ENCODE results near the gene STARD13.

Gene STARD13

DNA sequence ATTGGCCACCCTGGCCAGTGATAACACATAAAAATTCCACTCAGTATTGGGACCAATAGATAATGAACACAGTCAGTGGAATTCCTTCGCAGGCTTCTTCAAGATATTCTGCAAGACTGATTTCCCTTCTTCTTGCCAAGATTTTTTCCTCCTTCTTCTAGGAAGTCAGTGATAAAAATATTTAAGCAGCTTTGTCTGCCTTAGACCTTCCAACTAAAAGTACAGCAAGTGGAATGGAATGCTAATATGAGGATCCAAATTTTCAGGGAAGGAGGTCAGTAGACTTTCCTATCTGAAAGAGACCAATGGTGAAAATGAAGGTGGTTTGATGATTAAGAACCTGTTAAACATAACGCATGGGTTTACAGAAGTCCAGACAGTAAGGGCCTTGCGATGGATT lies 9.6 kb downstream of the STARD13 start:
- DNase-seq, result no peak

DNA sequence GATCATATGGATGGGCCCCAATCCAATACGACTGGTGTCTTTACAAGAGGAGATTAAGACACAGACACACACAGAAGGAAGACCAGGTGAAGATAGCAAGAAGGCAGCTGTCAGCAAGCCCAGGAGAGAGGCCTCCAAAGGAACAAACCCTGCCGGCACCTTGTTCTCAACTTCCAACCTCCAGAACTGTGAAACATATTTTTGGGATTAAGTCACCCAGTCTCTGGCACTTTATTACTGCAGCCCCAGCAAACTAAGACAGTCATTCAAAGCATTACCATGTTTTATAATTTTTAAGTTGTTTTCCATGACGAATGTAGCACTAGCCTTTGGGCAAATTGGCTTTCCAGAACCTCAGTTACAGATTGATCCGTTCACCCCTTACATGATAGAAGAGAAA lies 11.3 kb downstream of the STARD13 start:
- DNase-seq, result no peak

DNA sequence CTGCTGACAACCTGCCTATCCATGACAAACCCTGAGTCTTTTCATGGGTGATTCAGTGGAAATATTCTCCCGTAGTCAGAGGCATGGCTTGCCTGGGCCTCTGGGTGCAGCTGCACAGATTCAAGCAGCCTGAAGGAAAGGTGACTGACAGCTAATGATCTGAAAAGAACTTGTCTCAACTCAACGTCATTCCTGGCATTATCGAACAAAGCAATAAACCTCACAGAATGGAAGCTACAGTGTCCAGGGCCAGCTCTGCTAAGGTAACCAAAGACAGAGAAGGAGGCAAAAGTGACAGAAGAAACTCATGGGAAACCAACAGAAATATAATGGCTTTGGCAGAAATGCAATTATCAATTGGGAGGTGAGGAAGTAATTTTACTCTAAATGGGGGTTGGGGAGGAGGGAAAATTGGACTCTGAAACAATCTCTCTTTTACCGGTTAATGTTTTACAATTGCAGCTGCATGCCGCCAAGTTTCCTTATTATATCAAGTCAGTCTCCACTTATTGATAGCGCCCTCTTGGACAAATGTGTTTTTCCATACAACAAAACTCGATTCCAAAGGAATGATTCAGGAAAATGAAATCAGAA lies 12.9 kb downstream of the STARD13 start:
- DNase-seq, result no peak

DNA sequence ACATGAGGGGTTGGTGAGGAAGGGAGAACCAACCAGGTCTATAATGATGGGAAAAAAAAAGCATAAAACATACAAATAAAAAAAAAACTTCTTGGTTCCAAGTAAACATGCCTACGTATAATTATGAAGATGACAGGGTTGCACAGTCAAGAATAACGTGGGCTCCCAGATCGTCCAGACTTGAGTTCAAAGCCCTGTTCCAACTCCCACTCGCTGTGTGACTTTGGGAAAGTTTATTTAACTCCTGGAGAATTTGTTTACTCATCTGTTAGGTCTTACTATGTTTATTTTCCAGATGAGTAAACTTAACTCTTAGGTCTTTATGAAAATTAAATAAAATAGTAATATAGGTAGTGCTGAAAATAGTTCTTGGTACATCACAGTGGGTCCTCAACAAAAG lies 13.8 kb downstream of the STARD13 start:
- DNase-seq, result no peak

DNA sequence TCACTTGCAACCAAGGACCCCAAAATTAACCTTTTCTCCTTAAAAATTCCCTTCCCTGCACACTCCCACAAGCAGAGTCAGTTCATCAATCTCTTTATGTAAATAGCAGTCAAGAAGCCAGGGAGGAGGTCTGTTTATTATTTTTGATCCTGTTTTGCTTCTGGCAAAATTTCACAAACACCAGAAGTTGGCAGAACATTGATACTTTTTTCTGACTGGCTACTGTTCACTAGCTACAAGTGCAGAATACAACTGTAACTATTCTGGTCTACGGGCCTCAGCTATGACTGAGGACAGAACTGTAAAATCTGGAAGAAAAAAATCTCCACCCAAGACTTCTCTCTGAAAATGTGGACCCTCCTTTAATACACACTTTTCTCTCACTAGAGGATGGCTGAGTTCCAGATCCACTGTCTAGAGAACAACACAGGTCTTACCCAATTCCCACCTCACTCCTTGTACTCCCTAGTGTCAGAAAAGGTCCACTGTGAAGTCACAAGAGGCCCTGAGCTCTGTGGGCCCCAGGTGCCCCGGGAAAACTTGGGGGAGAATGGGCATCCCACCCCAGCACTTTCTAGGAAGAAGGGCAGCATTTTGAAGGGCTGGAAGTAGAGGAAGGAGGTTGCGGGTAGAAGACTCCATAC lies 14.5 kb downstream of the STARD13 start:
- DNase-seq, result no peak

DNA sequence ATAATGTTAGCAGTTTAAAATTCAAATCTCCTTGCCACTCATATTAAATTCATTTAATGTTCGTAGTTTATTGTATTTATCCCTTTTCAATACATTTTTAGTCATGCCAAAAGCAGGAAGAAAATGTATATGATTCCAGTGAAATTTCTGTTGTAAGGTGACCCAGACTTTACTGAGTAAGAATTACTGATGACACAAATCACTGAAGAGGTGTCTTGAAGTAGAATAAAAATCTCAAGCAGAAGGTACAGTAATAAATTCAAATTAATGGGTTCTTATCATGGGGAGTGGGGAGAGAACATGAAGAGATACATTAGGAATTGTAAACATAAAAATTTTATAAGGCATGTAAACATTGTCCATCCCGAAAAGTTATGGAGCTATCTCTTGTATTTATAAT lies 19.9 kb downstream of the STARD13 start:
- no peak for DNase-seq

DNA sequence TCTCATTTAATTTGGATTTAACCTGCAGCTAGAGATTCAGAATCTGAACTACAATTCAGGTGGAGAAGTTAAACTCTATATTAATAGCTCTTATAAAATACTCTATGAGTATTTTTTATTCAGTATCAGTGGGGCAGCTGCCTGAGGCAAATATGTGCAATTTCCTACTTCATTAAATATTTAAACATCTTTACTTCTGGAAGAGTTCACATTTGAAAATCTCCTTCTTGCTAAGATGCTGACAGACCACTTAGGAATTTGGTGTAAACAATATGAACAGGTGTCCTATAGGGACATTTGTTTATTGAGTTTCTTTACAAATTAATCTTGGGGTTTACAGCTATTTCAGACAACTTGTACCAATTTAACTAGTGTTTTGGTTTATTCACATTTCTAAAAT lies 20.4 kb downstream of the STARD13 start:
- DNase-seq, result no peak

DNA sequence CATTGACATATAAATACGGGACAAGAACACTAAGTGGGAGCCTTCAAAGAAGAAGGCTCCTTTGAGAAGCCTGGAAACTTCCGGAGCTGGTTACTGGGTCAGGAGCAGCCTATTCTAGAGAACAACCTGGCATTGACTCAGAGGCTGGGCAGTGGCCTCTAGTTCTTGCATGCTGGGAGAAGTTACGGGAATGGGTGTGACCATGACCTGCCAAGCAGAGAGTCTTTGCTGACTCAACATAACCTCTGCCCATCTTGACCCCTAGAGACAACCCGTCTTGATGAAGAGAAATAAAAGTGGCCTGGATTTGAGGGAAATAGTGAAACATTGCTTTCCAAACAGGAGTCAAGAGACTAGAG lies 21.0 kb downstream of the STARD13 start:
- no peak for DNase-seq

DNA sequence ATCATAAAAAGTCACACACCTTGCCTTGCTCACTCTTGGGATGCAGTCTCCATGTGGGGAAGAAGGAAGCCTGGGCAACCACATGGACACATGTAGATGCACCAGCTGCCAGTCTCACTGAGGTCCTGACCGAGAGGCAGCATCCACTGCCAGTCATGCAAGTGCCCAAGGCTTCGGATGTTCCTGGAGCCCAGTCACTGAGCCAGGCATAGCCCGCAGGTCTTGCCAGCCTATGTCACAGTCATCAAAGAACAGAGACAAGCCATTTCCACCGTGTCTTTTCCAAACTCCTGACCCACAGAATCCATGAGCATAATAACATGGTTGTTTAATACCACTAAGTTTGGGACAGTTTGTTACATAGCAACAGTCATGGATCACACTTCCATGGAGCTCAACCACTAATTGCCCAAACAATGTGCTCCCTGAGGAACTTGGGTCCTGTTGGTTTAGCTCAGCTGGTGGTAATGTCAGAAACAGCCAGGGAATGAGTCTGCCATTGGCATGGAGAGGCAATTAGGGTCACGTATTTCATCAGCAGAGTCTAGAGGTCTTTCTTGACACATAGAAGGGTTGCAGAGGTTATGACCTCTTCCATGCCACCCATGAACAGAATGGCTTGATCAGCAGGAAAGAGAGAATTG lies 21.5 kb downstream of the STARD13 start:
- no peak for DNase-seq

DNA sequence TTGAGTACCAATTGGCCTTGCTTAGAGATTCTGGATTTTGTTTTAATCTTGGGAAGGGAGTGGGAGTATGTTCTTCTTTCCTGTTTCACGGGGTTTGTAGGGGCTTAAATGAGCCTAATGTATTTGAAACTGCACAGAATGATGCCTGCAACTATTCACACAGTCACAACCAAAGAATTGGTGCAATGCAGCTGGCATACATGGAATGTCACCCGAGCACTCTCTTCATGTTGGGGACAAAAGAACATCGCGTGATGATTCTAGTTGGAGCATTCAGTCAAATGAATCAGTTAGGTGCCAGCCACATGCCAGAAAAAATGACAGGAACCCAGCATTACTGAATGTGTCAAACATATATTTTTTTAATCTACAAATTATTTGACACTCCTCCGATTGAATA lies 22.1 kb downstream of the STARD13 start:
- no peak for DNase-seq

DNA sequence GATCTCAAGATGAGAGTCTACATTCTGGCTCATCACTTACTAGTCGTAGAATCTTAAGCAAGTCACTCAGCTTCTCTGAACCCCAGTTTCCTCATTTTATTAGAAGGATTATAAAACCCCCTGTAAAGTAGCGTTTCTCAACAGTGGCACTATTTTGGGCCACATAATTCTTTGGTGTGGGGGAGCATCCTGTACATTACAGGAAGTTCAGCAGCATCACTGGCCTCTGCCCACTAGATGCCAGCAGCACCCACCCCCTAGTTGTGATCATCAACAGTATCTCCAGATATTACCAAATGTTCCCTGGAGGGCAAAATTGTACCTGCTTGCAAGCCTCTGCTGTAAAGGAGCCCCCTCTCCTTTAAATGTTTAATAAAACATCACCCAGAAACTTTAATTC lies 22.6 kb downstream of the STARD13 start:
- no peak for DNase-seq

DNA sequence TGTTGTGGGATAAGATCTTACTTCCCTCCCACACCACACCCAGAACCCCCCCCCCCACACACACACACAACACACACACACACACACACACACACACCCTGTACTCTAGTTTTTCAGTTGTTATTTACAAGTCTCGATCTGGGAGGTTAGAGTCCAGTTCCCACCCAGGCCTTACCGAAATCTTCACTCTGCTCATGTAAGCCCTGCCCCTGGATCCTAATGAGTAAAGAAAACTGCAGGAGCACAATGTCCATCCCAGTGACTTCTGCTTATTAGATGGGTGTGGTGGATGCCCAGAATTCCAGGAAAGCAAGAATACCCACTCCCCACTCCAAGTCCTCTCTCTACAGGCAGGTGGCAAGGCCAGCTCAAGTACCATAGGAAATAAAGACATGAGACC lies 23.0 kb downstream of the STARD13 start:
- no peak for DNase-seq

DNA sequence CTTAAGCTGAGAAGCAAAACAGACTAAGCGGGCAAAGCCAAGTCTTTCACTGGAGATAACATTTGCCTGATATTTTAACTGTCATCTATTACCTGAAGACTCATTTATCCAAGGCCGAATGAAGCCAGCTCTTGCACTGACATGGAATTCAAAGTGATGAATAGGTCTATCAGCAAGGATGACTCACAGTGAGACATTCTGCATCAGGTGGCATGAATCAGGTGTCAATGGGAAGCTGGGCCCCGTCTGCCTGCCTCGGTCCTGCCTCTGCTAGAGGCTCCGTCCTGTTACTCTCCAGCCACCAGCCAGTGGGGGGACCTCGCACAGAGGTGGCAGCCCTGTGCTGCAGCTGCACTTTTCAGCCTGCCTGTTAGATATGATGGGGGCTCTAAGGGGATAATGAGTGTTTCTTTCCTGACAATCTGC lies 23.5 kb downstream of the STARD13 start:
- DNase-seq, result no peak

DNA sequence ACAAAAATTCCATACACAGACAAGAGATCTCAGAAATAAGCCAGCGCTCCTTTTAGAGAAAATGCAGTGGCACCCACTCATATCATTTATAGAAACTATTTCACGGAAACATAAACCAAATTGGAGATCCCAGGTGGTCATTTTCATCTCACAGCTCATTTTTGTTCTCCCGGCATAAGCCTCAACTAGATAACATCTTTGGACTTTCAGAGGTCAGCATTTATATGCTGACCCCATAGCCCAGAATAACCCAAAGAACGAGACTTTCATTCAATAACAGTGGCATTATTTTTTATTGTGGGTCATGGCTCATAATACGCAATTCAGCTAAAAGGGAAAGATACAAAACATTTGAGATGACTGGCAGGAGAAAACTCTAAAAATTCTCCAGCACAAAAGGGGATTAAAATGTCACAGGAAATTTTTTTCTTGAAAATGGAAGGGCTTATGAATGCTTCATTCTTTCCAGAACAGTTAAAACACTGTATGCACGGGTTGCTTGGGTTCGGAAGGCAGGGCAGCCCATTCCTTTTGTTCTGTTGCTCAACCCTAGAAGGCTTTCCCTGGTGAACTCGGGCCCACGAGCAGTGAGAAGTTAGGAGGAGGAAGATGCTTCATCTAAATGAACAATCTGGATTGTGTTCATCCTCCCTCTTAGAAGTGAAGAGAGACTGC lies 24.0 kb downstream of the STARD13 start:
- no peak for DNase-seq

DNA sequence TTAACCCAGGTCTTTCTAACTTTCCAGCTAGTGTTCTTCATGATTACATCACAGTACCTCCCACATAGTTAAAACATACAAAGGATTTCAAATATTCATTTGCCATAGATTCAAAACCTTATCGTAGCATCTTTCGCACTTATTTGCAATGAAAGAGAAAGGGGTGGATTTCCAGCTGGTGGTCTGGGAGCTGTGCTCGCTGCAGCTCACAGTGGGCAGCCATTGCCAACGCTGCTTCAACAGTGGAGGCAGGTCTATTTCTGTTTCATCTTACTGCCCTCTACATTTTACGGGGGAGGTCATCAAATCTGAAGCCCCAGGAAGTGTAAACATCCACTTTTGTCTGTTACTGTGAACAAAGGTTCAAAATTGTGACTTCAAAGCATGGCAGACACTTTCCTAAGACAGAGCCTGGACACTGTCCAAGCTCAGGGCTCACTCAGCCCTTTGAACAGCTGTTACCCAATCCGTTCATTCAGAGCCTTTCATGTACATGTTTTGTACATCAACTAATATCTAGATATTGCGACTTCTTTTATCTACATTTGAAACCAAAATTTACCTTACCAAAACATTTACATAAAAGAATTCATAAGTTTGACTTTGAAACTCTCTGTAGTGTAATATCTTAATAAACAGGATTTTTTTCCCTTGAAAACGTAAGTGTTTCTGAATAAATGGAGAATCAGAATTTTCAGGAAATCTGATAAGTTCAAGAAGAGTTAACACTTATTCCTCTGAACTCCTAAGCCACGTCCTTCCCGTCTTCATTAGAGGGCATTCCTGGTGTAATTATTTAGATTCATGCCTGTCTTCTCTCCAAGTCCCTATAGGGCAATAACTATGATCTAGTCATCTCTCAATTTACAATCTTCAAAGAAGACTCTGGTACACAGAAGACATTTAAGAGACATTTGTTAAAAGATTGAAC lies 25.1 kb downstream of the STARD13 start:
- no peak for DNase-seq

DNA sequence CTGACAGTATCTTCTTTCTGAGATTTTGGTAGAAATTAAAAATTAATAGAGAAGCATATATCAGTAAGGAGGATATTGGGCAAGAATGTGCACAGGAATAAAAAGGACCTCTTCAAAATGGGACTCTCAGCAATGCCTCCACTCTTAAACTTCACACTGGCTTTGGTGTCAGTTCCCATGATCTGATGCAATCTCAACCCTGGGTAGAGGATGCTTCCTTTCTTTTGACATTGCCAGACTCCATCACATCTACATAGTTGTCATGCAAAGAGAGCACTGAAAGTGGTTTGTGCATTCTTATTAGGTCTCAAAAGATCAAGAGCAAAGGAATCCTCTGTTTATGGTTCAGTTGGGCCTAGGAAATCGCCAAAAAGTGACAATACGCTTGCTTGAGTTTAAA lies 26.3 kb downstream of the STARD13 start:
- no peak for DNase-seq

DNA sequence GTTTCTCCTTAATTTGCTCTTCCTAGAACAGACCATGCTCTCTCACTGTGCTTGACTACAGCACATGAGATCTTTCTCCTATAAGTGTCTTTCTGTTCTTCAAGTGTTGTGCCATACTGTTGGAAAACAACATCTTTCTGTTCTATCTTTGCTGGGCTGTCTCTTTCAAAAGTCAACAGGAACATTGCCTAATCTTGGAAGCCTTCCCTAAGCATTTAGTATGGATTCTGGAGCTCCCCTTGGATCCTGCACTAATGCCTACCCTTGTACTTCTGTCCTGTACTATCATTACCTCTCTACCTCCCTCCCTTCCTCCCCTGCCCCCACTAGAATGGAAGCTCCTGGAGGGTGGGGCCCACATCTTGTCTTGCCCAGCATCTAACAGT lies 26.8 kb downstream of the STARD13 start:
- DNase-seq, result no peak

DNA sequence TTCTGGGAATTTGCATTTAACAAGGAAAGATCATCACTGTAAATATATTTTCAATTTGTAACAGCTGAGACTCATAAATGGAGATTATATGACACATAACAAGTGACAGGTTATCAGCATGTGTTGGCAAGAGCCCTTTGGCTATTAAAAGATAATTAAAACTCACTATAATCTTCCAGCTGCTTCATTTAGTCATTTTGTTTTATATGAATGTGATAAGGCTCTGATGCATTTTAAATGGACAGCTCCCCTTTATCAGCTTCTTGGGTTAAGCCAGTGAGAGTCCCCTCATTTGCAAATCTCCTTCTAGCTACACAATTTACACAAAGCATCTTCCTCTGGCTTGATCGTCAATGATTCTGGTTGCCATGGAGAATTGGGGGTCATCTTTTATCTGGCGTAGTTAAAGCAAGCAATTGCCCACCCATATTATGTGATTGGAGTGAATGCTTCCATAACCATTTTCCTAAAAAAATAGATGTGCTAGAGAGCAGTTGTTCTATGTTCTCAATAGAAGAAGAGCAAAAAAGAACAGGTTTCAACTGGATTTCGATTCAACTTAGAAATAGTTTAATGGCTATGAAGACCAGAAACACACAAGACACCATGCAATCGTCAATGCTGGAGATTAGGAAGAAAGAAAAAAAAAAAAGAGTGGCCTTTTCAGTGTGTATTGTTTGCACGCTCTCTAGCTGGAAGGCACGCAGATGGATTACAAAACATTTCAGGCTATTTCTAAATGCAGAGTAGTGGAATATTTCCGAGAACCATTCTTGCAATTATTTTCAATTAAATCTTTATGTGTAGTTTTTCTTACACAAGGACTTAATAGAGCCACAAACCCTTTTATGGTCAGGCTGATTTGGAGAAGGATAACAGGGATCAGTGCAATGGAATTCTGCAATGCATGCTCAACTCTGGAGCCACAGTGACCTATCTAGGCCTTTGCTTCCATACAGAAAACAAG lies 27.4 kb downstream of the STARD13 start:
- DNase-seq, result no peak

DNA sequence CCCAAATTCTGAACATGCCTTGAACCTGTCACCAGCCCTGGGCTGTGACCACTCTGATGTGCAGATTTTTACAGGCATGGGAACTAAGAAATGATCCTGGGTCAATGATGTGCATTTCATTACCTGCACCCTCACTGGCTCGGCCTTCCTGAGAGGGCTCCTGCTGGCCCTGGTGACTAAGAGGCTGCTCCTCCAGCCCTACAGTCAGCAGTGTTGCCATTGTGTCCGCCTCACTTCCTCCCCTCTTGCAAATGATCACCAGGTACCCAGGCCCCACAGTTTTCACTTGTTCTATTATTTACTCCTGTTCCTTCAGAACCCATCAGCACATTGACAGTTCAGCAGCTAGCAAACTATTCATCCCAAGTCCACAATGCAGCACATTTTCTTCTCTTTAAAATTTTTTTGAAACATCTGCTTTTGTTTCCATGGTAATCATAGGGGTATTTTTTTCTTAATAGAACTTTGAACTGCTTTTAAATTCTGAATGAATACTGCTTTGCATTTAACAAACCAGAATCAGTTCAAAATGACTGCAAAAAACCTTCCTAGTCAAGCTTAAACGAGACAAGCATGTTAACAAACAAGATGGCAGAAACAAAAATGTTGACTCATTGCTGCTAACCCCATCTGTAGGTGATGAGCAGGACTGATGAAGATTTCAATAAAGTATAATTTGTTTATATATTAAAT lies 29.3 kb downstream of the STARD13 start:
- DNase-seq, result no peak

DNA sequence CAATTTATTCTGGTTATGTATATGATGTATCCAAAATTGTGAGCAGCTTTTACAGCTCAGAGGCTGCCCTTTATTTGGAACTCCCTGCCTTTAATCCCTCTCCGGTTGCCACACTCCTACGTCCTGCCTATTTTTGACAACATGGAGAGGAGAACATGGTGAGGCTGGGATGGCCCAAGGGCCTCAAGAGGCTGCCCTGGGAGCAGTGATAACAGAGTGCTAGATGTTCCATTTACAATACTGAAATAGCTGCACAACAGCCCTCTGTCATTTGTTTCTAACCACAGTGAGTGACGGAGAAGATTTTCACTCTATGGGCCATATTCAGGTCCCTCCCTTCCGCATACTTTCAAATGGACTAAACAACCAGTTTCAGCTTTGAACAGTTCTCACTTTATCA lies 33.4 kb downstream of the STARD13 start:
- DNase-seq, result no peak

DNA sequence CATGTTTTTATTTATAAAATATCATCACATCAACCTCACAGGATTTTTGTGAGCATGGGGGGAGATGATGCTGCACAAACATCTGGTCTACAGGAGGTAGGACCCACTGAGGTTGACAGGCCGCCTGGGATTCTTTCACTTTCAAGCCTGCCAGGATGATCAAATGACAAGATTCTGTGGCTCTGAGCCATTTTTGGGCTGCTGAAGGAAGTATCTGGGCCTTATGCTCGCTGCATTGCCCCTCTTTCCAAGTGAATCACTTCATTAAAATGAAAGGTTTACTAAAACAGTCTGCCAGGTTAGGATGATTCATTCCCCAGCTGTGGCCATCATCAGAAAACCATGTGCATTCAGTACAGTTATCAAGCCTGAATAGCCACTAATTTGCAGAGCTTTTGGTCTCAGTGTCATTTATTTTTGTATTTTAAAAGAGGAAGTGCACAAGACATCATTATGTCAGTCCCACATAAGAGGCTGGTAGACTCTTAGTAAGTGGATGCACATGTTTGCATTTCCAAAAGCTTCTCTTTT lies 34.4 kb downstream of the STARD13 start:
- no peak for DNase-seq

Data from NCI-H2107 (cell line).